Keratinocyte (primary cell): ENCODE measurements around the gene TNFSF9. TPM values are rescaled to one million over a fixed set of nuclear protein-coding genes. Genes with fewer than 3 reads are reported as not detected.

ENCODE experiments used
- DNase-seq: peaks from one replicate; pipeline ENCODE4 v3.0.0-alpha.2; 2011; ENCODE audit warnings: low read depth, missing footprints, low spot score
- FAIRE-seq: peaks from 2 replicates; lab custom pipeline; 2011; peaks lifted over from hg19 to GRCh38; lab: Jason Lieb, UNC
- H2AFZ ChIP-seq: 2 replicates; pipeline ENCODE4 v1.6.0; 2012; ENCODE audit warnings: low read length, control low read depth, inconsistent platforms; ENCODE audit not compliant: control insufficient read depth
- H3K27ac ChIP-seq: 2 replicates; pipeline ENCODE4 v1.5.1; 2011; ENCODE audit warnings: low read length; ENCODE audit not compliant: control insufficient read depth, insufficient read depth
- H3K27me3 ChIP-seq: 3 replicates; pipeline ENCODE4 v1.6.0; 2011; ENCODE audit warnings: low read length; ENCODE audit not compliant: control insufficient read depth, insufficient read depth; ENCODE audit errors: extremely low read depth
- H3K36me3 ChIP-seq, 2 experiments: 2 replicates in 1 of 2; 3 replicates in 1 of 2; pipeline ENCODE4 v1.5.1; 2011; ENCODE audit warnings: low read length in 2 of 2, mild to moderate bottlenecking in 1 of 2; ENCODE audit not compliant: control insufficient read depth in 2 of 2, insufficient read depth in 2 of 2; ENCODE audit errors: extremely low read depth in 1 of 2
- H3K4me1 ChIP-seq: 3 replicates; pipeline ENCODE4 v1.5.1; 2011; ENCODE audit warnings: low read length; ENCODE audit not compliant: control insufficient read depth, insufficient read depth; ENCODE audit errors: extremely low read depth
- H3K4me2 ChIP-seq: 3 replicates; pipeline ENCODE4 v1.6.0; 2011; ENCODE audit warnings: low read depth, low read length; ENCODE audit not compliant: control insufficient read depth, insufficient read depth; ENCODE audit errors: extremely low read depth
- H3K4me3 ChIP-seq, 3 experiments: fragments of 200-600 bp in 1 of 3; sonication (generic) in 1 of 3; 2 replicates in 2 of 3; 3 replicates in 1 of 3; pipeline ENCODE4 v1.5.1; 2011 to 2016; ENCODE audit warnings: low read length in 3 of 3, mild to moderate bottlenecking in 3 of 3, control low read depth in 2 of 3, inconsistent platforms in 1 of 3, low read depth in 1 of 3, mixed read lengths in 1 of 3, mixed run types in 1 of 3, moderate library complexity in 1 of 3; ENCODE audit not compliant: control insufficient read depth in 2 of 3, insufficient read depth in 2 of 3; ENCODE audit errors: extremely low read depth in 1 of 3
- H3K79me2 ChIP-seq: 2 replicates; pipeline ENCODE4 v1.6.0; 2012; ENCODE audit warnings: low read length; ENCODE audit not compliant: control insufficient read depth, insufficient read depth
- H3K9ac ChIP-seq: 3 replicates; pipeline ENCODE4 v1.6.0; 2011; ENCODE audit warnings: low read length; ENCODE audit not compliant: control insufficient read depth, insufficient read depth; ENCODE audit errors: extremely low read depth
- H3K9me1 ChIP-seq: 3 replicates; pipeline ENCODE4 v1.6.0; 2011; ENCODE audit warnings: low read length; ENCODE audit not compliant: control insufficient read depth, insufficient read depth; ENCODE audit errors: extremely low read depth
- H3K9me3 ChIP-seq: 2 replicates; pipeline ENCODE4 v1.5.1; 2012; ENCODE audit warnings: low read depth, low read length; ENCODE audit not compliant: control insufficient read depth
- H4K20me1 ChIP-seq: 3 replicates; pipeline ENCODE4 v1.6.0; 2011; ENCODE audit warnings: low read length; ENCODE audit not compliant: control insufficient read depth, insufficient read depth; ENCODE audit errors: extremely low read depth
- CTCF ChIP-seq, 3 experiments: IDR thresholded peaks in 1 of 3; conservative IDR thresholded peaks in 1 of 3; optimal IDR thresholded peaks in 1 of 3; 2 replicates in 2 of 3; 3 replicates in 1 of 3; pipeline versions ENCODE3 to v1.5.1; 2011; ENCODE audit warnings: low read length in 3 of 3, mild to moderate bottlenecking in 3 of 3, moderate library complexity in 2 of 3, control low read depth in 1 of 3, inconsistent platforms in 1 of 3; ENCODE audit not compliant: insufficient read depth in 2 of 3; ENCODE audit errors: extremely low read depth in 1 of 3
- EZH2 ChIP-seq: IDR thresholded peaks from one replicate; pipeline ENCODE4 v1.6.1; 2012; ENCODE audit warnings: inconsistent platforms, mild to moderate bottlenecking, low read length, moderate library complexity
- dilution Hi-C: fragments of 300-500 bp; cut with MboI; formaldehyde crosslinking; loops from one replicate; pipeline ENCODE4 v1.7.0; 2020; ENCODE audit warnings: low sequenced_read_pairs; ENCODE audit not compliant: extremely low pct_ligation_motif_present
- polyA plus RNA-seq, 5 experiments: library from polyadenylated mRNA; depleted of rRNA in 3 of 5; stranded (reverse) in 3 of 5; stranded (forward) in 1 of 5; unstranded in 1 of 5; fragments of >200 nt; gene quantifications; 1 replicate in 1 of 5; 2 replicates in 3 of 5; 3 replicates in 1 of 5; pipeline versions ENCODE4 v1.2.1 to v1.2.3, GENCODE V29; 2011 to 2012; ENCODE audit warnings: missing spikeins in 2 of 5, low read depth in 1 of 5, low replicate concordance in 1 of 5

TNFSF9 gene
- polyA plus RNA-seq, 1 donor (not counting 4 experiments of a cell fraction or from before 2014, with no cell fraction given): 12.3 TPM

- dilution Hi-C loops: no loop called here
- H3K4me2 ChIP-seq: no peak overlapping the region
These were observed 46.6 kb upstream of the TNFSF9 start for GRCh38 chr19:6484230-6484629.

GRCh38 chr19:6484831-6485230, 46.0 kb upstream of the TNFSF9 start:
- H3K4me2 ChIP-seq: no peak overlapping the region
- DNase-seq: no peak

More at GRCh38 chr19:6484230-6484629, 46.6 kb upstream of the TNFSF9 start:
- H4K20me1 ChIP-seq: no peaks in the 10 kb centered on the region
- H3K36me3 ChIP-seq: no peaks in the 10 kb centered on the region
- H3K4me1 ChIP-seq: no peaks in the 10 kb centered on the region
- H3K79me2 ChIP-seq: no peaks in the 10 kb centered on the region
- no peak overlapping the region for H3K9ac ChIP-seq
- no peaks in the 10 kb centered on the region for H3K9me3 ChIP-seq
- no peaks in the 10 kb centered on the region for H3K9me1 ChIP-seq
- no peak overlapping the region for H2AFZ ChIP-seq
- H3K27me3 ChIP-seq: no peaks in the 10 kb centered on the region
- no peak overlapping the region for H3K27ac ChIP-seq
- DNase-seq (no peak), FAIRE-seq (no peak)
- TF ChIP-seq CTCF (optimal IDR thresholded peaks at IDR 0.05 in 1 of 3, IDR thresholded peaks at IDR 0.05 in 1 of 3, conservative IDR thresholded peaks at IDR 0.05 in 1 of 3; ENCODE audit: extremely low read depth in 1 of 3, insufficient read depth in 2 of 3, low read length in 3 of 3) (no peak), EZH2 (no peak)
- no peak overlapping the region for H3K4me3 ChIP-seq

More at GRCh38 chr19:6484831-6485230, 46.0 kb upstream of the TNFSF9 start:
- Histone ChIP-seq H3K4me1 (no peaks in the 10 kb centered on the region), H2AFZ (no peak overlapping the region), H4K20me1 (no peaks in the 10 kb centered on the region), H3K27me3 (no peaks in the 10 kb centered on the region), H3K79me2 (no peaks in the 10 kb centered on the region), H3K36me3 (no peaks in the 10 kb centered on the region), H3K9me3 (no peaks in the 10 kb centered on the region), H3K4me3 (no peak overlapping the region), H3K27ac (no peak overlapping the region), H3K9me1 (no peaks in the 10 kb centered on the region), H3K9ac (no peak overlapping the region)
- no peak for TF ChIP-seq EZH2
- no peak for TF ChIP-seq CTCF (optimal IDR thresholded peaks at IDR 0.05 in 1 of 3, IDR thresholded peaks at IDR 0.05 in 1 of 3, conservative IDR thresholded peaks at IDR 0.05 in 1 of 3; ENCODE audit: extremely low read depth in 1 of 3, insufficient read depth in 2 of 3, low read length in 3 of 3)
- dilution Hi-C loops: no loop called here
- no peak for FAIRE-seq
